ENCODE data around the gene CCDC88B. TPM values are rescaled to one million over a fixed set of nuclear protein-coding genes. Genes with fewer than 3 reads are reported as not detected.

Gene CCDC88B
- total and polyA plus RNA-seq, 4 donors: 13.6 to 56.8 (median 43.4) TPM

DNA sequence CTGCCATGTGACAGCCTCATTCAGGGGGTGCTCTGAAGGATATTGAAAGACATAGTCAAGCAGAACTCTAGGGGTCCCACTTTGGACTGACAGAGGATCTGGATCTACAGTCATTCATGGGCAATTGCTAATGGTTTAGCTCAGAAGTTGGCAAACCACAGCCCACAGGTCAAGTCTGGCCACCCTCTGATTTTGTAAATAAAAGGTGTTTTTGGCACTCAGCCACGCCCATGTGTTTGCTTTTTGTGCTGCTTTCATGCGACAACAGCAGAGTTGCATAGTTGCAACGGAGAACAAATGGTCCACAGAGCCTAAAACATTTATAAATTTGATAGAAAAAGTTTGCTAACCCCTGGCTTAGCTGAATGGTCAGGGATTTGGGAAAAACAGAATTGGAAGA lies 60.7 kb downstream of the CCDC88B start:
- Histone ChIP-seq H3K27ac (ENCODE audit: low read depth in 1 of 2, low read length in 1 of 2) (no peak overlapping the region), H3K4me3 (no peak overlapping the region), H3K9ac (ENCODE audit: insufficient read depth in 1 of 2, low read length in 2 of 2) (no peak overlapping the region), H3K4me1 (ENCODE audit: control insufficient read depth in 5 of 5, insufficient read depth in 5 of 5, low read length in 5 of 5) (peaks cover 0 to 10% (median 5%) of the 10 kb centered on the region in 5 donors), H3K36me3 (ENCODE audit: control insufficient read depth in 4 of 4, insufficient read depth in 4 of 4, low read length in 4 of 4) (no peaks in the 10 kb centered on the region), H3K27me3 (ENCODE audit: control insufficient read depth in 3 of 3, insufficient read depth in 3 of 3, low read length in 2 of 3) (peaks cover 0 to 2% (median 0%) of the 10 kb centered on the region in 3 donors), H3K9me3 (ENCODE audit: control insufficient read depth in 4 of 4, insufficient read depth in 3 of 4, low read length in 3 of 4) (peaks cover 0 to 4% (median 0%) of the 10 kb centered on the region in 4 donors)
- TF ChIP-seq, protein P1, sequence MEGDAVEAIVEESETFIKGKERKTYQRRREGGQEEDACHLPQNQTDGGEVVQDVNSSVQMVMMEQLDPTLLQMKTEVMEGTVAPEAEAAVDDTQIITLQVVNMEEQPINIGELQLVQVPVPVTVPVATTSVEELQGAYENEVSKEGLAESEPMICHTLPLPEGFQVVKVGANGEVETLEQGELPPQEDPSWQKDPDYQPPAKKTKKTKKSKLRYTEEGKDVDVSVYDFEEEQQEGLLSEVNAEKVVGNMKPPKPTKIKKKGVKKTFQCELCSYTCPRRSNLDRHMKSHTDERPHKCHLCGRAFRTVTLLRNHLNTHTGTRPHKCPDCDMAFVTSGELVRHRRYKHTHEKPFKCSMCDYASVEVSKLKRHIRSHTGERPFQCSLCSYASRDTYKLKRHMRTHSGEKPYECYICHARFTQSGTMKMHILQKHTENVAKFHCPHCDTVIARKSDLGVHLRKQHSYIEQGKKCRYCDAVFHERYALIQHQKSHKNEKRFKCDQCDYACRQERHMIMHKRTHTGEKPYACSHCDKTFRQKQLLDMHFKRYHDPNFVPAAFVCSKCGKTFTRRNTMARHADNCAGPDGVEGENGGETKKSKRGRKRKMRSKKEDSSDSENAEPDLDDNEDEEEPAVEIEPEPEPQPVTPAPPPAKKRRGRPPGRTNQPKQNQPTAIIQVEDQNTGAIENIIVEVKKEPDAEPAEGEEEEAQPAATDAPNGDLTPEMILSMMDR (IDR thresholded peaks at IDR 0.05; ENCODE audit: control extremely low read depth, extremely low read depth): no peak
- WGBS, 2 donors: 62 to 88% methylated on average over 3 of the region's 3 CpGs
- no peak for DNase-seq
- ATAC-seq (ENCODE audit: insufficient read depth, low FRiP score): no peak

DNA sequence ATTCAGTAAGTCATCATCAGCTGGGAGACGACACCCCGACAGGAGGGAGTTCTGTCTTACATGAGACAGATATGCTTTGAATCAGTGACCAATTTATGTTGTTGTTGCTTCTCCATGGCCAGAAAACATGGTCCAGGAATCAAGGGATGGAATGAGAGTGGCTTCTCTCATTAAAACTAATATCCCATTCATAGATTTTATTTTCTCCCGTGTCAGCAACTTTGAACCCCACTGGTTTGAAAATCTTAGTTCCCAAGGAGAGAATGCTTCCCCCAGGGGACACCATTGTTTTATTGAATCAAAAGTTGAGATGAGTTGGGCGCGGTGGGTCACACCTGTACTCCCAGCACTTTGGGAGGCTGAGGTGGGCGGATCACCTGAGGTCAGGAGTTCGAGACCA lies 61.8 kb downstream of the CCDC88B start:
- 94% methylated on average over 7 of the region's 7 CpGs for WGBS, 2 donors
- ATAC-seq (ENCODE audit: insufficient read depth, low FRiP score): no peak
- TF ChIP-seq, protein P1 (IDR thresholded peaks at IDR 0.05; ENCODE audit: control extremely low read depth, extremely low read depth): no peak

DNA sequence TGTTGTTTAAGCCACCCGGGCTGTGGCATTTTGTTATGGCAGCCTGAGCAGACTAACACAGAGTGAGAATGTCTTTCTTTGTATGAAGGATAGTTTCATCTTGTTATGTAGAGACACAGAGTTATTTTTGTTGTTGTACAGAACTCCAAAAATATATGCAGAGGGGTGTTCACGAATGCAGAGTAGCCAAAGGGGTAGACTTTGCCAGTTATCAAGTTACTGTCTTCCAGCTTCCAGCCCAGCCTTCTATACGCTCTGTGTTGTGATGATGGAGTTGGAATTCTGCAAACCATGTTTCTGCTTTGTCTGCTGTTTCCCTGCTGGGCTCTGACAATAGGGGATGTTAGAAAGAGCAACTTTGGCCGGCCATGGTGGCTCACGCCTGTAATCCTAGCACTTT lies 63.1 kb downstream of the CCDC88B start:
- peaks cover 0 to 2% (median 0%) of the 10 kb centered on the region in 4 donors for H3K9me3 ChIP-seq (ENCODE audit: control insufficient read depth in 4 of 4, insufficient read depth in 3 of 4, low read length in 3 of 4)
- H3K27me3 ChIP-seq (ENCODE audit: control insufficient read depth in 3 of 3, insufficient read depth in 3 of 3, low read length in 2 of 3): peaks cover 0 to 2% (median 0%) of the 10 kb centered on the region in 3 donors
- peaks cover 0 to 13% (median 5%) of the 10 kb centered on the region in 5 donors for H3K4me1 ChIP-seq (ENCODE audit: control insufficient read depth in 5 of 5, insufficient read depth in 5 of 5, low read length in 5 of 5)
- DNase-seq (no peak), ATAC-seq (ENCODE audit: insufficient read depth, low FRiP score) (no peak)
- H3K27ac ChIP-seq (ENCODE audit: low read depth in 1 of 2, low read length in 1 of 2): no peak overlapping the region
- no peak overlapping the region for H3K9ac ChIP-seq (ENCODE audit: insufficient read depth in 1 of 2, low read length in 2 of 2)
- no peak overlapping the region for H3K4me3 ChIP-seq
- TF ChIP-seq, protein P1 (IDR thresholded peaks at IDR 0.05; ENCODE audit: control extremely low read depth, extremely low read depth): no peak
- no peaks in the 10 kb centered on the region for H3K36me3 ChIP-seq (ENCODE audit: control insufficient read depth in 4 of 4, insufficient read depth in 4 of 4, low read length in 4 of 4)
- 83 to 91% methylated on average over 5 of the region's 5 CpGs for WGBS, 2 donors

More for the DNA sequence above, 61.8 kb downstream of the CCDC88B start:
- H3K4me1 ChIP-seq (ENCODE audit: control insufficient read depth in 5 of 5, insufficient read depth in 5 of 5, low read length in 5 of 5): peaks cover 0 to 12% (median 5%) of the 10 kb centered on the region in 5 donors
- H3K9ac ChIP-seq (ENCODE audit: insufficient read depth in 1 of 2, low read length in 2 of 2): no peak overlapping the region
- H3K27me3 ChIP-seq (ENCODE audit: control insufficient read depth in 3 of 3, insufficient read depth in 3 of 3, low read length in 2 of 3): peaks cover 0 to 2% (median 0%) of the 10 kb centered on the region in 3 donors
- no peak overlapping the region for H3K4me3 ChIP-seq
- H3K36me3 ChIP-seq (ENCODE audit: control insufficient read depth in 4 of 4, insufficient read depth in 4 of 4, low read length in 4 of 4): no peaks in the 10 kb centered on the region
- H3K27ac ChIP-seq (ENCODE audit: low read depth in 1 of 2, low read length in 1 of 2): no peak overlapping the region
- no peak for DNase-seq
- H3K9me3 ChIP-seq (ENCODE audit: control insufficient read depth in 4 of 4, insufficient read depth in 3 of 4, low read length in 3 of 4): peaks cover 0 to 4% (median 0%) of the 10 kb centered on the region in 4 donors

Measured in lung (tissue), 12 donors.